Right lobe of liver (tissue), 6 donors: Measurements from ENCODE around the gene ADGRF3. TPM values are rescaled to one million over a fixed set of nuclear protein-coding genes. Genes with fewer than 3 reads are reported as not detected.
"Not testable (repeated sequence)": the region's sequence is repeated elsewhere in the genome, so short reads cannot be mapped to it uniquely, and the experiment has no call there.

ENCODE experiments used
- ATAC-seq, 4 donors: fragments of 200-7000 bp; cut with Tn5 transposase; one replicate each; pipeline ENCODE4 v1.9.1; 2020; ENCODE audit warnings: mild to moderate bottlenecking in 4 of 4, moderate library complexity in 4 of 4
- DNase-seq, 3 donors: peaks; one replicate each; pipeline ENCODE4 v3.0.0-alpha.2; 2020
- H3K27ac ChIP-seq, 3 donors: fragments of 200-600 bp; one replicate each; pipeline ENCODE4 v1.8.0; 2022
- H3K27me3 ChIP-seq, 2 donors: fragments of 200-600 bp; one replicate each; pipeline ENCODE4 v1.8.0; 2022
- H3K36me3 ChIP-seq, 4 donors: fragments of 200-600 bp; sonication (generic) in 1 of 4; one replicate each; pipeline versions ENCODE4 v1.5.1 to v1.8.0; 2017 to 2022; ENCODE audit warnings: control low read depth in 1 of 4
- H3K4me1 ChIP-seq, 4 donors: fragments of 200-600 bp; sonication (generic) in 1 of 4; one replicate each; pipeline versions ENCODE4 v1.5.1 to v1.8.0; 2017 to 2022; ENCODE audit warnings: control low read depth in 1 of 4
- H3K4me3 ChIP-seq, 3 donors: fragments of 200-600 bp; one replicate each; pipeline ENCODE4 v1.8.0; 2022
- H3K9me3 ChIP-seq, 4 donors: fragments of 200-600 bp; sonication (generic) in 1 of 4; one replicate each; pipeline versions ENCODE4 v1.5.1 to v1.8.0; 2017 to 2022; ENCODE audit warnings: control low read depth in 1 of 4
- POLR2A ChIP-seq: fragments of 450-650 bp; IDR thresholded peaks from one replicate; pipeline ENCODE4 v1.6.1; 2017; ENCODE audit warnings: antibody characterized with exemption, mild to moderate bottlenecking
- WGBS: methylation state at CpG from one replicate; pipeline ENCODE4 v1.1.6; 2018; ENCODE audit warnings: low coverage, low lambda C conversion rate; ENCODE audit not compliant: insufficient coverage; ENCODE audit errors: missing lambda C conversion rate; 5-methylcytosine and 5-hydroxymethylcytosine counted together
- intact Hi-C, 2 donors: fragments of 100-400 bp; cut with DNase I; formaldehyde crosslinking; loops; one replicate each; pipeline versions ENCODE4 v1.11.2 to v1.14.1; 2022
- total RNA-seq, 6 experiments: library from RNA; depleted of rRNA in 2 of 6; stranded (reverse); fragments of >200 nt in 2 of 6; fragmentation: NEBNext Ultra II Directional in 3 of 6; extraction: Animal tissue kit (Norgen Biotek cat#: 25700) in 3 of 6; gene quantifications; one replicate each; pipeline versions ENCODE4 v1.1.0 to v1.2.4, GENCODE V29; 2016 to 2023
- TF ChIP-seq, protein P1 (sequence below), 4 donors: fragments of 200-600 bp in 3 of 4; fragments of 450-650 bp in 1 of 4; IDR thresholded peaks; one replicate each; pipeline versions ENCODE4 v1.5.1 to v1.8.0; 2016 to 2022; ENCODE audit warnings: antibody characterized with exemption in 4 of 4, mild to moderate bottlenecking in 2 of 4
- donor health status: DM: no; HTN: yes; CAD: no.
- donor health status: DM: no; HTN: no; CAD: no.
- donor health status: DM: no; HTN: no; CAD: no.
- donor health status: DM: no; HTN: yes; CAD: no.
- donor health status: DM: no; HTN: yes; CAD: no.

ADGRF3 gene
- total RNA-seq, 6 experiments from 2014 or later, result 0.07 to 0.51 (median 0.15) TPM; not detected in 3

- DNase-seq (no peak), ATAC-seq (no peak)
- no peaks in the 10 kb centered on the region for H3K9me3 ChIP-seq
- no peak overlapping the region for H3K4me3 ChIP-seq
- 84% methylated on average over 4 of the region's 4 CpGs for WGBS
- no peak for TF ChIP-seq POLR2A
- TF ChIP-seq, protein P1, sequence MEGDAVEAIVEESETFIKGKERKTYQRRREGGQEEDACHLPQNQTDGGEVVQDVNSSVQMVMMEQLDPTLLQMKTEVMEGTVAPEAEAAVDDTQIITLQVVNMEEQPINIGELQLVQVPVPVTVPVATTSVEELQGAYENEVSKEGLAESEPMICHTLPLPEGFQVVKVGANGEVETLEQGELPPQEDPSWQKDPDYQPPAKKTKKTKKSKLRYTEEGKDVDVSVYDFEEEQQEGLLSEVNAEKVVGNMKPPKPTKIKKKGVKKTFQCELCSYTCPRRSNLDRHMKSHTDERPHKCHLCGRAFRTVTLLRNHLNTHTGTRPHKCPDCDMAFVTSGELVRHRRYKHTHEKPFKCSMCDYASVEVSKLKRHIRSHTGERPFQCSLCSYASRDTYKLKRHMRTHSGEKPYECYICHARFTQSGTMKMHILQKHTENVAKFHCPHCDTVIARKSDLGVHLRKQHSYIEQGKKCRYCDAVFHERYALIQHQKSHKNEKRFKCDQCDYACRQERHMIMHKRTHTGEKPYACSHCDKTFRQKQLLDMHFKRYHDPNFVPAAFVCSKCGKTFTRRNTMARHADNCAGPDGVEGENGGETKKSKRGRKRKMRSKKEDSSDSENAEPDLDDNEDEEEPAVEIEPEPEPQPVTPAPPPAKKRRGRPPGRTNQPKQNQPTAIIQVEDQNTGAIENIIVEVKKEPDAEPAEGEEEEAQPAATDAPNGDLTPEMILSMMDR (IDR thresholded peaks at IDR 0.05), result no peak
- H3K27ac ChIP-seq, result no peak overlapping the region
- H3K27me3 ChIP-seq, result no peaks in the 10 kb centered on the region
- intact Hi-C loops, result no loop called here
- no peaks in the 10 kb centered on the region for H3K36me3 ChIP-seq
- peaks cover 0 to 11% (median 3%) of the 10 kb centered on the region in 4 donors for H3K4me1 ChIP-seq
Observed at GRCh38 chr2:26359886-26360473, 13.4 kb upstream of the ADGRF3 start.

GRCh38 chr2:26356771-26357170 lies 10.2 kb upstream of the ADGRF3 start:
- no peak for ATAC-seq
- Histone ChIP-seq H3K9me3 (no peaks in the 10 kb centered on the region), H3K27me3 (no peaks in the 10 kb centered on the region), H3K36me3 (no peaks in the 10 kb centered on the region), H3K27ac (no peak overlapping the region), H3K4me1 (no peaks in the 10 kb centered on the region), H3K4me3 (no peak overlapping the region)
- WGBS, result 95% methylated on average over 2 of the region's 2 CpGs
- intact Hi-C loops, result no loop called here
- TF ChIP-seq, protein P1 (IDR thresholded peaks at IDR 0.05), result no peak
- no peak for DNase-seq

DNA sequence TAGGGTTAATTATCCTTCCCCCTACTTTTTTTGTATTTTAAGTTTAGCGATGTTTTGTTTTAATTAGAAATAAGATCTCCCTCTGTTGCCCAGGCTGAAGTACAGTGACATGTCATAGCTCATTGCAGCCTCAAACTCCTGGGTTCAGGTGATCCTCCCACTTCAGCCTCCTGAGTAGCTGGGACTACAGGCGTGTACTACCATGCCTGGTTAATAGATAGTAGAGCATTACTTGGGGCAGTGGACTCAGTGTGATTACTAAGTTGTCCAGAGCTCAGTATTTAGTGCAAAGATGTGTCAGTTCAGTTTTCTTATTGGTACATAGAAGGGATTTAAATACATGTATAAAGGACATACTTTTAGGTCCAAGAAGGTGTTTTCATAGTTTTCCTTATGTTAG lies 9.5 kb upstream of the ADGRF3 start:
- no peak overlapping the region for H3K4me3 ChIP-seq
- 89% methylated on average over 2 of the region's 2 CpGs for WGBS
- no peak for DNase-seq
- H3K9me3 ChIP-seq, result no peaks in the 10 kb centered on the region
- H3K27ac ChIP-seq, result no peak overlapping the region
- intact Hi-C loops, result no loop called here
- H3K4me1 ChIP-seq, result no peaks in the 10 kb centered on the region
- H3K27me3 ChIP-seq, result no peaks in the 10 kb centered on the region
- no peak for ATAC-seq
- H3K36me3 ChIP-seq, result no peaks in the 10 kb centered on the region
- no peak for TF ChIP-seq POLR2A
- TF ChIP-seq, protein P1 (IDR thresholded peaks at IDR 0.05), result no peak

DNA sequence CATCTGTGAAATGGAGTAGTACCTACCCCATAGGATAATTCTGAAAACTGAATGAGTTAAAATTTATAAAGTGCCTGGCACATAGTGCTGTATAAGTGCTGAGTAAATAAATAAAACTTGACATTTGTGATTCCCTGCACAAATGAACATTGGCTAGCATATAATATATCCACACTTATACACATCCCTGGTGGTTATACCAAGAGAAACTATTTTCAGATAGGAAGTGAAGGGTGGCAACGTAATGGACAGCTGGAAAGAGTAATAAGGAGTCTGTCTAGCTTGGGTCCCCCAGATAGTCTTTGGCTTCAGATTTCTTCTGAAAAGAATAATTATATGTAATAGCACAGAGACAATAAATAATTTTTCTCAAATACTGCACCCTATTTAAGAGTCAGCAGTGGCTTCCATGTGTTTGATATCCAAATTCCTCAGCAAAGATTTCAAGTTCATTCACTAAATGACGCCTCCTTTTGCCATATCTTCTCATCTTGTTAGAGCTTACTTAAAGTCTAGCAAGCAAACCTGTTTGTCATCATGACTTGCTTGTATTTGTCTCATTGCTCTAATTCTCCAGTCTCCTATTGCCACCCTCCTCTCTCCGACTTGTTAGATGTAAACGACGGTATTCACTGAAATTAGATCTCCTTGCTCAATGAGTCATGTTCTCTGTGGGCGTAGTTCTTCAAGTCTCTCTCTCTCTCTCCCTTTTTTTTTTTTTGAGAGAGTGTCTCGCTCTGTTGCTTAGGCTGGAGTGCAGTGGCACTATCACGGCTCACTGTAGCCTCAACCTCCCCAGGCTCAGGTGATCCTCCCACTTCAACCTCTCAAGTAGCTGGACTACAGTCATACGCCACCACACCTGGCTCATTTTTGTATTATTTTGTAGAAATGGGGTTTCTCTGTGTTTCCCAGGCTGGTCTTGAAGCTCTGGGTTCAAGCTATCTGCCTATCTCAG lies 8.7 kb upstream of the ADGRF3 start:
- H3K4me3 ChIP-seq, result no peak overlapping the region
- H3K27ac ChIP-seq, result no peak overlapping the region
- H3K9me3 ChIP-seq, result no peaks in the 10 kb centered on the region
- no peak for DNase-seq
- WGBS, result 90% methylated on average over 7 of the region's 9 CpGs
- H3K27me3 ChIP-seq, result no peaks in the 10 kb centered on the region
- H3K4me1 ChIP-seq, result no peaks in the 10 kb centered on the region
- ATAC-seq, result no peak
- intact Hi-C loops, result no loop called here
- H3K36me3 ChIP-seq, result no peaks in the 10 kb centered on the region
- TF ChIP-seq, protein P1 (IDR thresholded peaks at IDR 0.05), result no peak
- no peak for TF ChIP-seq POLR2A

- H3K9me3 ChIP-seq, H3K27me3 ChIP-seq, intact Hi-C loops, H3K36me3 ChIP-seq, H3K4me1 ChIP-seq, DNase-seq, ATAC-seq, H3K27ac ChIP-seq, H3K4me3 ChIP-seq: not testable (repeated sequence)
- WGBS, result 98% methylated on average over 14 of the region's 16 CpGs
Observed at GRCh38 chr2:26354469-26354868, 7.9 kb upstream of the ADGRF3 start.
